Effector CD8-positive, alpha-beta T cell (primary cell): ENCODE measurements around the gene YKT6.
A peak's percentile ranks its signal among the peaks of the same experiment; 100 is the strongest.

Experiments
- DNase-seq: peaks from one replicate; lab custom pipeline; 2025; lab: John Stamatoyannopoulos, UW

YKT6 gene

DNA sequence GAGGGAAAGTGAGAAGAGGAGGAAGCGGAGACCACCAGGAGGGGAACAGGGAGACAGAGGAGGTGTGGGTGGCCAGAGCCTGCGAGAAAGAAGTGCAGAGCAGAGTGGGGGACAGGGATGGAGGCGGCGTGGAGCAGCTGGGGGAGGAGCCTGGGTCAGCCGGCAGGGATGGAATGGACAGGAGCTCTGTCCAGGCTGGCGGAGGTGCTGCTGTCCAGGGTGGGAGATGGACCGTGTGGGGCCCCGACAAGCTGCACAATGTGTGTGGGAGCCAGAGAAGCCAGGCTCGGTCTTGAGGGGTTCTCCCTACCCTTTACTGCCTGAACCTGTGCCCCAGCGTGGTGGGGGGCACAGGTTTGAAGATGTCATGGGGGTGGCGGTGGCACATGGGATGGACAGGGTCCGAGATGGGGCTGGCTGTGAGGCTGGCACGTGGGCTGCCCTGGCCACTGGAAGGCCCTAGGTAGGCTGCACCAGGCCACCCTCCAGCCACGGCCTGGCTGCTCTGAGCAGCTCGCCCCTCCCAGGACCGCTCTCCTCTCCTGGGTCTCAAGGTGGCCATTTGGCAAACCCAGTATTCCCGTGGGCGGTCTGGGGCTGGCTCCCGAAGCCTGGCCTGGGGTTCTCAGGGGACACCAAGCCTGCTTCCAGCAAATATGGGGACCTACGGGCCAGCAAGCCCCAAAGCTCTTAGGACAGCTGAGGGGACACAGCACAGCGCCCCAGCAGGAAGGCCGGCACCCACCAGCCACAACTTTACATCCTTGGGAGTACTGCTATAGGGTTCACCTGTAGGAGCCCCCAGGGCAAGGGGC lies 32.3 kb downstream of the YKT6 start:
- DNase-seq = no peak

GRCh38 chr7:44235066-44235465 lies 34.3 kb downstream of the YKT6 start:
- no peak for DNase-seq

GRCh38 chr7:44235582-44236332 lies 35.0 kb downstream of the YKT6 start:
- DNase-seq = no peak

DNA sequence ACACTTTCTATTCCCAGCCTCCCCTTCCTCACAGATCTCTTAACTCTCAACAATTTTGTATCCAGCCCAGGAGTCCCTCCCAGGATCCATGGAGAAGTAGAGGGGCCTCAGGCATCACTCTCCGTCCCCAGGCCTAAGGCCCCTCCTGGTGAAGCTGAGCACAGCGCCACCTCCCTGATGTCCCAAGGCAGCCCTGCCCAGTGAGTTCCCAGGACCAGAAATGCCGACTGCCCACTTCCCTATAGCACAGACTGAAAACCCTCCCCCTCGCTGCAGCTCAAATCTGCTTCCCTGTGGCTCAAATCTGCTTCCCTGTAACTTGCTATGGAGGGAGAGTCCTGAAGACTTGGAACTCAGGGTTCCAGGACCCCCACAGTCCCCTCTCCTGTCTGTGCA lies 35.6 kb downstream of the YKT6 start:
- no peak for DNase-seq

DNA sequence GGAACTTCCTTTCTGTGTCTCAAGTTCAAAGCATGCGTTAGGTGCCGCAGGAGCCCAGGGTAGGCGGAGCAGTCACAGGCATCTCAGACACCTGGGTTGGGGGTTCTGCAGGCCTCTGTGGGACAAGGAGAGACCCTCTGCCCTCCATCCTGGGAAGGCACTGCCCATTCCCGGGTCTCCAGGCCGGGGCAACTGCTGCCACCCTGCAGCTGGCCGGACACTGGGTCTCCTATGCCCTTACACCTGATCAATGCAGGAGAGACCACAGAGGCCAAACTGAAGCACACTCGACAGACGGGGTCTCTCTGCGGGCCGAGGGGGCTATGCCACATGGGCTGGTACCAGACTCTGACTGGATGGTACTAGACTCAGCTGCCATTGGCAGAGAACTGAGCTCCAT lies 36.9 kb downstream of the YKT6 start:
- DNase-seq = no peak

DNA sequence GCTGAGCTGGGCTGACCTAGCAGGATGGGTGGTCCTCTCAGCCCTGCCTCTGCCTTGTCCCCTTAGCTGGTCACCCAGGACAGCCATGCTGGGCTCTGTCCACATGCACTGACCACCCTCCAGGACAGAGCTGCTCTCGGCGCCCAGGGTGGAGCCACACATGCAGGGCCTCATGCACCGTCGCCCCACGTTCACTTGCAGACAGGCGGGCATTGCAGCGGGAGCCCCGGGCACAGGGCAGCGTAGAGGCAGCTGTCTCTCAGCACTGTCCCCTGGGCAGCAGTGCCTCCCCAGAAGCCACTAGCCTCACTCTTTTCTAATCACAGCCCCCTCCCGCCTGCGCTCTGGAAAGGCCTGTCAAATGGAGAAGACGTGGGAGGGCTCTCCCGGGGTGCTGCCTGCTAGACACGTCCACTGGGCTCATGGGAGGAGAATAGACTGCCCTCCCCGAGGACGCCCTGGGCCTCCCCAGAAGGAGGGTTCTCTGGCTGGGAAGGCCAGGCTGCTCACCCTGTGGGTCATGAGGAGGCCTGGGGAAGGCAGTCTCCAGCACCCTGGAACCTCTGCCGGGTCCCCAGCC lies 37.4 kb downstream of the YKT6 start:
- DNase-seq = no peak

DNA sequence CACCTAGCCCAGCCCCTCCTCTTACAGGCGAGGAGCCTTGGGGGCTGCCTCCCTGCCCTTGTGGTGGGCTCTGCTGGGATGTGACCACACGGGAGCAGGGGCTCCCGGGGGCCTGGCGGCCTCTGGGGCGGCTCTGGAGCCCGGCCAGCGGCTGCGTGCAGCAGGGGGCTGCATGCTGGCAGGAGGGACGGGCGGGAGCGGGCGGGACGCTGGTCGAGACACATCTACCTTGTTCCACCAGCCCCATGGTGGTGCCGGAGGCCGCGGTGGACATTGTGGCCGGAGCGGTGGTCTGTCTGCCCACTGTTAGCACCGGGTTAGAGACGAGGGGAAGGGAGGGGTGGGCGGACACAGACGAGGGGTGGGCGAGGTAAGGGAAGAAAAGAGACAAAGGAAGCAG lies 38.6 kb downstream of the YKT6 start:
- no peak for DNase-seq

DNA sequence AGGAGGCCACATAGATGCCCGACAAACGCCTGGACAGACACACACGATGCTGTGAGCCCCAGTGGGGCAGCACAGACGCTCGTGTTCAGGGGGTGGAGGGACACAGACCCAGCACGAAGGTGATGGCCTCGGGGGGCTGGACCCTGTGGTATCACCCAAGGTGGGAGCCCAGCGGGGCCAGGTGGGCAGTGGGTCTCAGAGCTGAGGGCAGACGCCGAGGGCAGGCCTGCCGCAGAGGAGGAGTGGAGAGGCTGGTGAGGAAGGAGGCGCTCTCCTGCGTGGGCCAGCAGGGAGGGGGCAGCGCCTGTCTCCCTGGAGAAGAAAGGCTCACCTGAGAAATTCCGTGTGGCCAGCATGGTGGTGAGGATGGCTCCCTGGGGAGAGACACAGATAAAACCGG lies 39.6 kb downstream of the YKT6 start:
- DNase-seq = no peak

DNA sequence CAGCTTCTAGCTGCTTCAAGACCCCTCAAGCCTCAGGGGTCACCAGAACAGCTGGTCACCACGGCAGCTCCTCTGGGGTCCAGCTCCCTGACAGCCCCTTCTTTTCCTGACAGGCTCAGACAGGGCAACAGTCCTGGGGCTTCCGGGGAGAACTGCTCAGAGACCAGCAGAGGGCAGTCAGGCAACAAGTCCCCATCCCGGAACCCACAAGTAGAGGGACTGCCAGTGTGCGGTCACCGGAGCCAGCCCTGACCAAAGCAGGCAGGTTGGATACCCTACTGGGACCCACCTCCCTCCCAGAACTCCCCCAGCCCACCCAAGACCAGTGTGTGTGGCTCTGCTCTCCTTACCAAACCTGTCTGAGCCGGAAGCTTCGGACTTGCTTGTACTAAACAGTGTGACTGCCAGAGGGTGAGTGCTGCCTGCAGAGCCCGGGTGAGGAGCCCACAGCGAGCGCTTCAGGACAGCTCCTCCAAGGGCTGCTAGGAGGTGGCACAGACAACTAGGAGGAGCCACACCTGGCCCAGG lies 40.3 kb downstream of the YKT6 start:
- peak; percentile 23 for DNase-seq

DNA sequence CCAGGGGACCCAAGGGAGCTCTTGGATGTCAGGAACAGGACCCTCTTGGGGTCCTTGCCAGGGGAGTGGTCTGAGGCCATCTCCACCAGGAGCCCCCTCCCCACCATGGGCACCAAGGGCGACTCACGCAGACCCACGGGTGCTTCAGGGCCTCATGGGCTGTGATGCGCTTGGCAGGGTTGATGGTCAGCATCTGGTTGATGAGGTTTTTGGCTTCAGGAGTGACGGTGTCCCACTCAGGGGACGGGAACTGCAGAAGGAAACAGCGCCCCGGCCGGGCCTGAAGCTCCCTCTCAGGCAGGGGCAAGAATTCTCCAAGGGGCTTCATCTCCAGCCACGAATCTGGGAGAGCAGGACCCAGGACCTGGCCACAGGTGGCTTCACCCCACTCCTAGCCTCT lies 41.3 kb downstream of the YKT6 start:
- DNase-seq = no peak

DNA sequence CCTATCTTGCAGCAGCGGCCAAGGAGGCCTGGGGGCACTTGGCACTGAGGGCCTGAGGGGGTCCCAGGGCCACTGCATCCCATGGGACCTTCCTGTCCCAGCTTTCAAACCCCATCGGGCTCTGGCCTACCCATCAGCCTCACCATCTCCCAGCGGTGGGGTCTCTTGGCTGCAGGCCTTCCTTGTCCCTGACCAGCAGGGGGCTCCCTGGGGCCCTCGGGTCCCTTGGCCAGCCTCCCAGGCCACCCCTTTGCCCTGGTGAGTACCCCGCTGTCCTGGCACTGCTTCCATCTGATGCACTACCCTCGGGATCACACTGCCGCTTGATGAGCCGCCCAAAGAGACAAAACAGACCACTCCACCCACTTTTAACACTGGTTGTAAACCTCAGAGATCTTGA lies 43.5 kb downstream of the YKT6 start:
- DNase-seq = no peak

GRCh38 chr7:44246396-44247113 lies 45.8 kb downstream of the YKT6 start:
- DNase-seq = no peak

DNA sequence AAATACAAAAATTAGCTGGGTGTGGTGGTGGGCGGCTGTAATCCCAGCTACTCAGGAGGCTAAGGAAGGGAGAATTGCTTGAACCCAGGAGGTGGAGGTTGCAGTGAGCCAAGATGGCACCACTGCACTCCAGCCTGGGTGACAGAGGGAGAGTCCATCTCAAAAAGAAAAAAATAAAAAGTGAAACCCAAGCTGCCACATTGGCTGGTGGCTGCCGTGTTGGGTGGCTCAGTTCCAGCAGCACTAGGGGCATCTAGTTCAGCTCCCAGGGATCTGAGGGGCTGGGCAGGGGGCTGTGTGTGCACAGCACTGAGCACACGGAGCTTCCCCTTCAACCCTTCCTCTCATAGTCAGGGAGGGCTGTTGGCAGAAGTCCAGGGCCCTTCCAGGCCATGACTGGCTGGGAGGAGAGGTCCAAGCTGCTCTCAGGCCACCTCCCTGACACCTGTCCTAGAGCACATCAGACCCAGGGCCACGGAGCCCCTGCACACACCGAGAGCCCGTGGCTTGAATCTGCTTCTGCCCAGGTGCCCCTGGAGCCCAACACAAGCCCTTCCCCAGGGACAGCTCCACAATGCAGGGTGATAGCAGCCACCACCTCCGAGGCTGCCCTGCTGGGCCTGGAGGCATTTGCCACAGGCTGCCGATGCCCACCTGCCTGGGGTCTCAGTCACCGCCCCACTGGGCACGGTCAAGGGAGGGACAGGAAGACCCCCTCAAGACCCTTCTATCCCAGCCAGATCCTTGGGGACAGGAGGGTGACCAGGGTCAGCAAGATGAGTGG lies 47.3 kb downstream of the YKT6 start:
- DNase-seq = no peak

DNA sequence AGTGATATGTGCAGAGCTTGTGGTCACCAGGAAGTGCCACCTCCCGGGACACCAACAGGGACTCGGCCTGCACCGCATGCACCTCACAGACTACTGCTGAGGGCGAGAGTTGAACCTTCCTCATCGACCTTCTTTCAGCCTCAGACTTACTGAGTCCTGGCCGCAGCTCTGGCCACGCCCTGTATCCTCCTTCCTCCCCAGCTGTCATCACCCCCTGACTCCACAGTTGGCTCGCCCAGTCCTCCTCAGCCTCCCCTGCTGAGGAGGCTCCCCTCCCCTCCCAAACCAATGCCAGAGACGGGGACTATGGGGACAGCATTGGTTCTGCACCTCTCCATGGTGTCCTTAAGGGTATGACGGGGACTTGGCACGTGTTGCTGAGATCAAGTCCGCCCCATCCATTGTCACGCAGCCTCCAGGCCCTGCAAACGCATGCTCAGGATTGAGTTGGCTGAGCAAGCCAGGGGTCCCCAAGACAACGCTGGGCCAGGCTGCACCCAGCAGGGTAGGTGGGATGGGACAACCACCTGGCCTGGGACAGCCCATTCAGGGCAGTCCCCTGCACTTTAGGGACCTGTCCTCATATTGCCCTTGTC lies 49.0 kb downstream of the YKT6 start:
- no peak for DNase-seq

- DNase-seq = no peak
Measured at GRCh38 chr7:44251269-44251668, 50.5 kb downstream of the YKT6 start.

- no peak for DNase-seq
Measured at GRCh38 chr7:44251881-44252280, 51.1 kb downstream of the YKT6 start.

GRCh38 chr7:44256459-44256858 lies 55.7 kb downstream of the YKT6 start:
- DNase-seq = no peak

- DNase-seq = no peak
Measured at GRCh38 chr7:44257213-44257612, 56.4 kb downstream of the YKT6 start.

GRCh38 chr7:44257618-44258422 lies 57.0 kb downstream of the YKT6 start:
- DNase-seq = peak; percentile 11

GRCh38 chr7:44258423-44258760 lies 57.6 kb downstream of the YKT6 start:
- DNase-seq = no peak
